GM11168 (cell line): Measurements from ENCODE around the gene ZNF592.
"Not testable (repeated sequence)": the region's sequence is repeated elsewhere in the genome, so short reads cannot be mapped to it uniquely, and the experiment has no call there.

Experiments
- in situ Hi-C: fragments of 300-500 bp; cut with MboI; formaldehyde crosslinking; loops from one replicate; pipeline ENCODE4 v1.12.0; 2022; ENCODE audit warnings: low sequenced_read_pairs; ENCODE audit not compliant: unreplicated experiment

ZNF592 gene

DNA sequence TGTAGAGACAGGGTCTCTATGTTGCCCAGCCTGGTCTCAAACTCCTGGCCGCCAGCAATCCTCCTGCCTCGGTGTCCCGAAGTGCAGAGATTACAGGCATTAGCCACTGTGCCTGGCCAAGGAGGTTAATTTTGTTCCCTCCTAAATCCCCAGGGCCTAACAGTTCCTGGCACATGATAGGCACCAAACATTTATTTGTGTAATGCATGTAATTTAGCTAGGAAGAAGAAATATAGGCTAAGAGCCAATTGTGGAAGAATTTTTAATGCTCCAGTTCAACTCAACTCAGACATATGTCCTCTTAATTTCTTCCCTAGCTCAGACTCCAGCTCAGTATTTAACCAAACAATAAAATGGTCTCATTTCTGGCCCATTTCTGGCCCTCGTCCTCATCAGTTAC, 7.7 kb upstream of the ZNF592 start:
- in situ Hi-C loops = no loop called here

DNA sequence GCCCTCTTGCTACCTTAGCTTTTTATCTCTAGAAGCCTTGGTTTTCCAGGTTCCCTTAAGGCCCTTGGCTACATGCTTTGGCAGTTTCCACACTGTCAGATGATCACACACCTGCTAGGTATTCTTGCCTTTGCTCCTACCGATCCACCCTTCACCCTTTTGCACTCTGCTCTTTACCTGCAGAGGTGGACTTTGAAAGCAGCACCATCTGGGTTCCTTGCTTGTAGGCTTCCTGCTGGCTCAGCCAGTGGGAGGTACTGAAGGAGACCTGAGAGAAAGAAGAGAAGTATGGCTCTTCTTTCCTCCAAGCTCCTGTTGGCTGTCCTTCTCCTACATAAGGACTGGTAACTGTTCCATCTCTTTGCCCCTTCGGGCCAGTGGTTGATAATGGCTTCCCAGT, 7.3 kb upstream of the ZNF592 start:
- in situ Hi-C loops = no loop called here

GRCh38 chr15:84747416-84748273, 747 bp upstream of the ZNF592 start:
- in situ Hi-C loops = no loop called here

- in situ Hi-C loops = no loop called here
Measured at GRCh38 chr15:84749111-84749991, 959 bp downstream of the ZNF592 start.

- in situ Hi-C loops = no loop called here
Measured at GRCh38 chr15:84750583-84751092, 2.2 kb downstream of the ZNF592 start.

DNA sequence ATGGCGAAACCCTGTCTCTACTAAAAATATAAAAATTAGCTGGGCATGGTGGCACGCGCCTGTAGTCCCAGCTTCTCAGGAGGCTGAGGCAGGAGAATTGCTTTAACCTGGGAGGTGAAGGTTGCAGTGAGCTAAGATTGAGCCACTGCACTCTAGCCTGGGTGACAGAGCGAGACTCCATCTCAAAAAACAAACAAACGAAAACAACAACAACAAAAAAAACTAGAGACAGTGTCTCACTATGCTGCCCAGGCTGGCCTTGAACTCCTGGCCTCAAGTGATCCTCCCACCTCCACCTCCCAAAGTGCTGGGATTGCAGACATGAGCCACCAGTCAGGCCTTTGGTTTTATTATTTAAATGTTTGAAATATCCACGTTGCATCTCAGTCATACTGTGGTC, 3.3 kb downstream of the ZNF592 start:
- in situ Hi-C loops = not testable (repeated sequence)

DNA sequence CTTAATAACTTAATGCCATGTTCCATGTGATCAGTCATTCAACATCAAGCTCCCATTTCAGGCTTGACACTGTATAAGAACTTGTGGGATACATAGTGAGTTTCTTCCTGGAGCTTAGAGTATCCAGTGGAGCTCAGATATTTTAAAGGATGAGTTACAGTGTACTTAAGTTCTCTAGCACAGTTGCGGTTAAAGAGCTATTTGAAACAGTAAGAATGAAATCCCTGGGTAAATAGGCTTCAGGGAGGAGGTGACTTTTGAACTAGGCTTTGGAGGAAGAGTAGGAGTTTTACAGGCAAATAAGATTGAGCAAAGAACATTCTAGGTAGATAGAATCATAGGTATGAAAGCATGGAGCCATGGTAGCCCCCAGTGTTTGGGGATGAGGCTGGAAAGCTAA, 3.8 kb downstream of the ZNF592 start:
- in situ Hi-C loops = no loop called here

GRCh38 chr15:84752700-84753099, 4.3 kb downstream of the ZNF592 start:
- in situ Hi-C loops = no loop called here

DNA sequence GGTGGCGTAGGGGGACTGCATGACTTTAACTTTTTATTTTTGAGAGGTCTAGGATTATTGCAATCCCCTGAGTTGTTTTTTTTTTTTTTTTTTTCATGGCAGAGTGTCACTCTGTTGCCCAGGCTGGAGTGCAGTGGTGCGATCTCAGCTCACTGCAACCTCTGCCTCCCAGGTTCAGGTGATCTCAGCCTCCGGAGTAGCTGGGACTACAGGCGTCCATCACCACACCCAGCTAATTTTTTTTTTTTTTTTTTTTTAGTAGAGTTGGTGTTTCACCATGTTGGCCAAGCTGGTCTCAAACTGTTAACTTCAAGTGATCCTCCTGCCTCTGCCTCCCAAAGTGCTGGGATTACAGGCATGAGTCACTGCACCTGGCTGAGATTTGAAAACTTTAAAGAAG, 6.5 kb downstream of the ZNF592 start:
- in situ Hi-C loops = not testable (repeated sequence)

DNA sequence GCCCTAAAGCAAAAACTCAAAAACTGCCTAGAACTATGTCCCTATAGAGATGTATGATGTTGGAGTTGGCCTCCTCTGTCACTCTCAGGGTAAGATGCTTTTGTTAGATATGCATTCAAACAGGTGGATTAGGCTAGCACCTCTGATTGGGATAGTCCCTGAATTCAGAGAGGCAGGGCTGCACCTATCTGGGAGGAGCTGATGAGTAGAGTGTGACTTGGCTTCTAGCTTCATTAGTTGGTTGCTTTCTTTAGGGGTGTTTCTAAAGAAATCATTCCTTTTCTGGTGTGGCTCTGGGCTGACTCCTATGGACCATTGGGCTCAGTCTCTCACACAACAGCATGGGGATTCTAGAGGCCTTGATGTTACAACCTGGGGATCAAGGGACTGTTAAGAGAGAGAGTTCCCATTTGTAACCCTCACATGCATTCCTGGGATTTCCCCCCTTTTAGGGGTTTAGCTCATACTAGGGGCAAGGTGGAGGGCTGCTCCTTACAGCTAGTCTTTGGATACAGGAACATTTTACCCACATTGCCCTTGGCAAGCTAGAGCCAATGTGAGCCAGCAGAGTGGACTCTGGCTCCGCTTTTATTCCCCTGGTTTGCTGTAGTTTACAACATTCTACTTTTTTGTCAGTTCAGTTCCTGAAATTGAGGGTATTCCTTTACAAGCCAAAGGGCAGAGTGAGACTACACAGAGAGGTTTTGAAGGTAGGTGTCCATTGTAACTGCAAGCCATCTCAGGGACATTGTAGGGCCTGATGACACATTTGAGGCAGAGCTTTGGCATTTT, 7.5 kb downstream of the ZNF592 start:
- in situ Hi-C loops = no loop called here

- in situ Hi-C loops = no loop called here
Measured at GRCh38 chr15:84759018-84759417, 10.6 kb downstream of the ZNF592 start.

DNA sequence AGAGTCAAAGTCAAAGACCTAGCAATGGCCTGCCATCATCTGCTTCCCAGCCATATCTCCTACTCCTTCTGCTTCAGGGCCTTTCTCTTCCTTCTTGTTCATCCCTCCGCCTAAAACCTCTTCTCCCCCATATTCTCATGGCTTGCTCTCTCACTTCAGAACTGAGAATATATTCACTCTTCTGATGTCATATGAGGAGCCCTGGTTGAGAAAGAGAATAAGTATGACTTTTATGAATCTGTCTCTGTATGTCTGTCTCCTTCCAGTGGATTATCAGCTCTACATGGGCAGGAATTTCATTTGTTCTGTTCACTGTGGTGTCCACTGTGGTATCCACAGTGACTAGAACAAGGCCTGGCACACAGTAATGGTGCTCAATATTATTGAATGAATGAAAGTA, 11.8 kb downstream of the ZNF592 start:
- in situ Hi-C loops = no loop called here

DNA sequence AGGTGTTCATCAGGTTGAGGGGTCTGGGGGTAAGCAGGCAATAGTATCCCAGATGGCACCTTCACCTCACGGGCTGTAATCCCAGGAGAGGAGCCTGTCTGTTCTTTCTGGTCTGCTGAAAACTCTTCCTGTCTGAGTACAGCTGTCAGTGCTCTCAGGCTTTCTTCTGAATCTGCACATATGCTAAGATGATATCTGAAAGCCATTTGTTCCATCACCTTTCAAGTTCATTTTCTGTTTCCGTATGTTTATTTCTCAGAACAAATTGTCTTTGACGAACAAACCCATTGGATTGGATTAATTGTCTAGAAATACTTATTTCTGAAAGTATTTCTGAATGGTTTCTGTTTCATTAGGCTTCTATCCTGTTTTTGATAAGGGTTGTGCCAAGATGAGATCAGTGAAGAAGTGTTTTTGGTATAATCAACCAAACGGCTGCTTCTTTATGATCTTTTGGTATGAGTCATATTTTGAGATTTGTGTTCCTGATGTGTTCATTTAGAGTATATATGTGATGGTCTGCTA, 13.3 kb downstream of the ZNF592 start:
- in situ Hi-C loops = no loop called here

- in situ Hi-C loops = no loop called here
Measured at GRCh38 chr15:84762840-84763572, 14.6 kb downstream of the ZNF592 start.

GRCh38 chr15:84764585-84764984, 16.2 kb downstream of the ZNF592 start:
- in situ Hi-C loops = no loop called here

DNA sequence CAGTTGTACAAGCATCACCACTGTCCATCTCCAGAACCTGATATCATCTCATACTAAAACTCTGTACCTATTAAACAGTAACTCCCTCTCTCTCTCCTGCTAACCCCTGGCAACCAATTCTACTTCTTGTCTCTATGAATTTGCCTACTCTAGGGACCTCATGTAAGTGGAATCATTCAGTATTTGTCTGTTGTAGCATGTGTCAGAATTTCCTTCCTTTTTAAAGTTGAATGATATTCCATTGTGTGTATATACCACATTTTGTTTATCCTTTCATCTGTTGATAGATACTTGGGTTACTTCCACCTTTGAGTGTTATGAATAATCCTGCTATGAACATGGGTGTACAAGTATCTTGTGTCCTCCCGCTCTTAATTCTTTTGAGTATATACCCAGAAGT, 16.6 kb downstream of the ZNF592 start:
- in situ Hi-C loops = no loop called here

DNA sequence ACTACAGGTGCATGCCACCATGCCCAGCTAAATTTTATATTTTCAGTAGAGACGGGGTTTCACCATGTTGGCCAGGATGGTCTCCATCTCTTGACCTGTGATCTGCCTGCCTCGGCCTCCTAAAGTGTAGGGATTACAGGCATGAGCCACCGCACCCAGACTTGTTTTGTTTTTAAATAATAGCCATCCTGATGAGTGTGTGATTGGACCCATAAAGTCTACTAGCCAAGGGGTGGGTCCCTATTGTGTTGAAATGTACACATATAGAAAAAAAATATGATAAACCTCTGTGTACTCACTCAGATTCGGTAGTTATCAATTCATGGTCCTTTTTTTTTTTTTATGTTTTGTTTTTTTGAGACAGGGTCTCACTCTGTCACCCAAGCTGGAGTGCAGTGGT, 17.3 kb downstream of the ZNF592 start:
- in situ Hi-C loops = no loop called here

DNA sequence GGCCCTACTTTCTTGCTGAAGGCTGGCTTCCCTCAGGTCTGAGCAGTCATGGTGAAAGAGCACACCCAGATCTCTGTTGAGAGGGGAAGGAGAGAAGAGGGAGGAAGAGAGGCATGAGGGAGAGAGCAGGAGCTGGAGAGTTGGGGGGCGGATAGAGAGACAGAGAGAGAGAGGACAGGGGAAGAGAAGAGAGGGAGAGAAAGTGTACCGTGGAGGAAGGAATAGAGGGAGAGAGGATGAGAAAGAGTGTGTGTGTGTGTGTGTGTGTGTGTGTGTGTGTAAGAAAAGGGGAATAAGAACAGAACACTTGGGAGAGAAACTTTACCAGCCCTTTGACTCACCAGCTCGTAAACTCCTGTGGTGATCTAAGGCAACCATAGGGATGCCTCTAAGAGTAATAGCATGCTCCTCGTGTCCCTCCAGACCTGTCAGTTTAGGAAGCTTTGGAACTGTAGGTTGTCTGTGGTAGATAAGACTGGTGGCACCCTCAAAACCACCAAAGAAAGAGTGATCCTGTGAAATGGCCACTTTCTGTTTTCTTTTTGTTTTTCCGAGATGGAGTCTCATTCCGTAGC, 18.2 kb downstream of the ZNF592 start:
- in situ Hi-C loops = no loop called here

GRCh38 chr15:84772031-84772430, 23.6 kb downstream of the ZNF592 start:
- in situ Hi-C loops = no loop called here
